ENCODE data around the gene PRTFDC1.

DNA sequence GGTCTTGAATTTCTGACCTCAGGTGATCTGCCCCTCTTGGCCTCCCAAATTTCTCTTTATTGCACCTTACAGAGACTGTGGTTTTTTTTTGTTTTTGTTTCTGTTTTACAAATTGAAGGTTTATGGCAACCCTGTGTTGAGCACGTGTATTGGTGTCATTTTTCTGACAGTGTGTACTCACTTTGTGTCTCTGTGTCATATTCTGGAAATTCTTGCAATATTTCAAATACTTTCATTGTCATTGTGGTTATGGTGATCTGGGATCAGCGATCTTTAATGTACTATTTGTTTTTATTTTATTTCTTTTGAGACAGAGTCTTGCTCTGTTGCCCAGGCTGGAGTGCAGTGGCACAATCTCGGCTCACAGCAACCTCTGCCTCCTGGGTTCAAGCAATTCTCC, 89.8 kb downstream of the PRTFDC1 start:
- TF ChIP-seq GATA3 (IDR thresholded peaks at IDR 0.05; ENCODE audit: low read depth, low read length) (no peak), GATA2 (IDR thresholded peaks at IDR 0.05; ENCODE audit: low read depth, low read length) (no peak)

Measured in SH-SY5Y (cell line).